RWPE1 (cell line): ENCODE data around the gene FOXI3.

Source experiments
- CTCF ChIA-PET: fragments of 350-600 bp; sonication (Branson Sonifier 250); formaldehyde crosslinking; extraction: SDS; loops from one replicate; lab custom pipeline; 2021; lab: Yijun Ruan, JAX
- POLR2A ChIA-PET: fragments of 400-600 bp; formaldehyde crosslinking; extraction: SDS; loops from one replicate; lab custom pipeline; 2020; ENCODE audit warnings: antibody characterized with exemption; ENCODE audit not compliant: low non-redundant PET; lab: Yijun Ruan, JAX
- DNase-seq: peaks from one replicate; pipeline ENCODE4 v3.0.0; 2012; ENCODE audit warnings: low spot score
- H3K27ac ChIP-seq: fragments of 450-650 bp; 2 replicates; pipeline ENCODE4 v1.5.1; 2017
- TF ChIP-seq, protein P1 (sequence below): fragments of 450-650 bp; conservative IDR thresholded peaks from 2 replicates; pipeline ENCODE4 v1.5.1; 2017; ENCODE audit warnings: low read depth, mild to moderate bottlenecking

FOXI3 gene

GRCh38 chr2:88400037-88400767, 52.3 kb downstream of the FOXI3 start:
- ChIA-PET POLR2A (no interaction called here), CTCF (no interaction called here)
- DNase-seq: no peak
- H3K27ac ChIP-seq: no peak overlapping the region
- TF ChIP-seq, protein P1, sequence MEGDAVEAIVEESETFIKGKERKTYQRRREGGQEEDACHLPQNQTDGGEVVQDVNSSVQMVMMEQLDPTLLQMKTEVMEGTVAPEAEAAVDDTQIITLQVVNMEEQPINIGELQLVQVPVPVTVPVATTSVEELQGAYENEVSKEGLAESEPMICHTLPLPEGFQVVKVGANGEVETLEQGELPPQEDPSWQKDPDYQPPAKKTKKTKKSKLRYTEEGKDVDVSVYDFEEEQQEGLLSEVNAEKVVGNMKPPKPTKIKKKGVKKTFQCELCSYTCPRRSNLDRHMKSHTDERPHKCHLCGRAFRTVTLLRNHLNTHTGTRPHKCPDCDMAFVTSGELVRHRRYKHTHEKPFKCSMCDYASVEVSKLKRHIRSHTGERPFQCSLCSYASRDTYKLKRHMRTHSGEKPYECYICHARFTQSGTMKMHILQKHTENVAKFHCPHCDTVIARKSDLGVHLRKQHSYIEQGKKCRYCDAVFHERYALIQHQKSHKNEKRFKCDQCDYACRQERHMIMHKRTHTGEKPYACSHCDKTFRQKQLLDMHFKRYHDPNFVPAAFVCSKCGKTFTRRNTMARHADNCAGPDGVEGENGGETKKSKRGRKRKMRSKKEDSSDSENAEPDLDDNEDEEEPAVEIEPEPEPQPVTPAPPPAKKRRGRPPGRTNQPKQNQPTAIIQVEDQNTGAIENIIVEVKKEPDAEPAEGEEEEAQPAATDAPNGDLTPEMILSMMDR: no peak

GRCh38 chr2:88398180-88398579, 54.3 kb downstream of the FOXI3 start:
- POLR2A ChIA-PET: no interaction called here
- DNase-seq: no peak
- no peak overlapping the region for H3K27ac ChIP-seq
- CTCF ChIA-PET: no interaction called here
- TF ChIP-seq, protein P1: no peak
